HG03439 (cell line): ENCODE results near the gene SERPINB13.
"Not testable (repeated sequence)": the region's sequence is repeated elsewhere in the genome, so short reads cannot be mapped to it uniquely, and the experiment has no call there.

Experiments used
- ATAC-seq: cut with Tn5 transposase; IDR thresholded peaks from one replicate; pipeline ENCODE4 v1.9.1; 2021; ENCODE audit warnings: mild to moderate bottlenecking, moderate library complexity; ENCODE audit not compliant: unreplicated experiment

SERPINB13 gene

GRCh38 chr18:63588909-63589308, 1.8 kb downstream of the SERPINB13 start:
- ATAC-seq, result no peak

DNA sequence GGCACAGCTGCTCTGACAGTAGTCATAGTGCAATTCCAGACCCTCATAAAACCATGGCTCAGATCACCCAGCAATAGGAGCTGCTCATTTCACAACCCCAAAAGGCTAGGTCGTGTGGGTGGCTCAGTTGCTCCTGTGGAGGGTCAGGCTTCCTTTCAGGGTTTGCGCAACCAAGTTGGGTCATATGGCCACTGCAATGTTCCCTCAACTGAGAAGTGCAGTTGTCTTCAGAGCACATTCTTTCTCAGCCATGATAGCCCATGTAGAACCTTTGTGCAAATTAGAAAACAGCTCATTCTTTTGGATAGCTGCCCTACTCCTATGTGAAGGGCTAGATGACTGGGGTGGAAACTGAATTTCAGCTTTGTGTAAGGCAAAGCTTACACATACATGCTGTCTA, 3.2 kb downstream of the SERPINB13 start:
- no peak for ATAC-seq

DNA sequence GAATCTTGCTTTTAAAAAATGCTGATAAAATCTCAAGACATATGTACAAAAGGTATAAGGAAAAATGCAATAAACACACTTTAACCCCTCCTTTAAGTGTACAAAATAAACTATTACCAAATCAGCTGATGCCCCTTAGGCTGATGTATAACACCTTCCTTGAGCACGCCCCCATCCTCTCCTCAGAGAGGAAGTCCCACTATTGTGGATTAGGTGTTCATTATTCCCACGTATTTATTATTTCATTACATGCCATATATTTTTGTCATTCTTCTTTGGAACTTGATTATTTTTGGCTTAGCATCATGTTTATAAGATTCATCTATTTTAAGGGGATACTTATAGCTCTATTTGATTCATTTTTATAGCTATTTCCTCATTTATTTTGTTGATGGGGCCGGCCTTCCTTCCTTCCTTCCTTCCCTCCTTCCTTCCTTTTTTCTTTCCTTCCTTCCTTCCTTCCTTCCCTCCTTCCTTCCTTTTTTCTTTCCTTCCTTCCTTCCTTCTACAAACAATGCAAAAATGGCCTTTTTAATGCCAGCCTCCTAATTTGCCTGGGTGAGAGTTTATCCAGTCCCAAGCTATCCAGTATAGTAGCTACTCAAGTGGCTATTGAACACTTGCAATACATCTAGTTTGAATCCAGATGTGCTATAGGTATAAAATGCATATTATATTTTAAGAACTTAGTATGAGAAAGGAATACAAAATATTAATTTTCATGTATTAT, 4.0 kb downstream of the SERPINB13 start:
- ATAC-seq, result no peak

DNA sequence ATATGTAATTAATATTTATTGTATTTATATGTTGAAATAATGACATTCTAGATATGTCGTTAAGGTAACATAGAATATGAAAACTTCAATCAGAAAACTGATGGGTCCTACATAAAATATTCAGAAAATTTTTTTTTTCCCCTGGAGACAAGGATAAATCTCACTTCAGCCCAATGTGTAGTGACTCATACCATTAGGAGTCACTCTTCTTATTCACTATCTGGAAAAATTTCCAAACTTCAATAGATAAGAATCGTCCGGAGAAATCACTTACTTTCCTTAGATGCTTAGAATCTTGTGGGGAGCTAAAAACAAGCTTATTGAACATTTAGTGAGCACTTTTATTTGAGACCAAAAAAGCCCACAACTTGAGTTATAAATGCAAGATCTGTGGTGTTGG, 4.6 kb downstream of the SERPINB13 start:
- no peak for ATAC-seq

DNA sequence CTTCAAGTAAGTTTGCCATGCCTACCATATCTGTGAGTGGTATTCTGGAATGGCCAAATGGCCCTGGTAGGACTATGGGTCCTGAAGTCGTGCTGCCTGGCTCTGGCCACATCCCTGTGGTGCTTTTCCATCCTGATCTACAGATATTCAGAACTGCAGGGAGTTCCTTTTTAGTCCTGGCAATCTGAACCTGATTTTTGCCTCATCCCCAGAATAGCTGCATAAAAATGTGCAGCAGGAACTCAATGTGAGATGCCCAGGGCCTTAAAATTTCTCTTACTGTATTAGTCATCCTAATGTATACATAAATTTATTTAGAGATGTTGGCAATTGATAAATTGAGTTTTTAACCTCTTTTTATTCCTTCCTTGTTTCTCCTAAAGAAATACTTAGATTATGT, 5.3 kb downstream of the SERPINB13 start:
- no peak for ATAC-seq

- ATAC-seq, result no peak
These were observed 9.8 kb downstream of the SERPINB13 start for GRCh38 chr18:63596964-63597363.

DNA sequence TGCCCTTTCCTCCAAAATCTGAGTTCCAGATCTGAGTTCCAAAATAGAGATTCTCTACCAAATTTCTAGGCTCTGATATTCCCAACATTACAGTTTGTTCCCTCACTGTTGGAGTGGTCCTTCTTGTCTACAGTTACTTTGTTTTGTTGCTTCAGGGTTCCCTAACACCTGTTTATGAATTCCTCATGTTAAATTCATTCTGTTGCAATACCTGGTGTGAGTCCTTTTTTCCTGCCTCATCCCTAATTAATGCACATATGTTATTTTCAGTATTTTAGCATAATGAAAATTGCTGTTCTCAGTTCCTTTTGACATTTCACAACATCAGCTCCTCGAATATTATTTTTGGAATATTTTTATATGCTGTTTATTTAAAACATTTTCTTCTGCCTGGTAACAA, 16.2 kb downstream of the SERPINB13 start:
- ATAC-seq, result no peak

DNA sequence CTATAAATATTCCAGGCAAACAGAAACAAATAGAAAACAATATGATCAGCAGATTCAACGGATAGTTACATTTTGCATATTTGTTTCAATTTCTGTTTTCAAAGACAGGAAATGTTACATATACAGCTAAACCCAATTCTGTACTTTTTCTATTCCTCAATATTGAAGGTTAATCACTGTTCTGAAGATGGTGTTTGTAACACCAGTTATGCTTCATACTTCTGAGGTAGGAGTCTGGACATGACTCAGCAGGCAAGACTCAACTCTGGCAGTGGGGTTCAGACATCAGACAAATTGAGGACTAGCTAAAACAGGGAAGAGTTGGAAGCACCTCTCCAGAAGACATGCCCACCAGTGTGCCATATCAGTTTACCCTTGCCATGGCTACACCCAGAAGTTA, 16.6 kb downstream of the SERPINB13 start:
- ATAC-seq, result peak; percentile 93

GRCh38 chr18:63604791-63605567, 17.8 kb downstream of the SERPINB13 start:
- no peak for ATAC-seq

DNA sequence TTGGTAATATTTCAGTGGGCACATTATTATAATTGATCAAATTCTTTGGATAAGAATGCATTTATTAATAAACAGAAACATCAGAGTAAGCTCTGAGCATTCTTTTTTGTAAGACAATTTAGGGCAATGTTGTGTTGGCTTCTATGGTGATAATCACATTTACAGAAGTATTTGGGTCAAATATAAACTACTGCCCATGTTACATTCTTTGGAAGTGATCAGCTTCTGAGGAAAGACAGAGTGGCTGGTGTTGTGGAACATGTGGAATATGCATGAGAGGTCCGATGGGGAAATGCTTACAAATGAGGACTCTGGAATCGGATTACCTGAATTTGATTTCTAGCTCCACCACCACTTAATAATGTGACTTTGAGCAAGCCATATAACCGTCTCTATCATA, 19.4 kb downstream of the SERPINB13 start:
- no peak for ATAC-seq

DNA sequence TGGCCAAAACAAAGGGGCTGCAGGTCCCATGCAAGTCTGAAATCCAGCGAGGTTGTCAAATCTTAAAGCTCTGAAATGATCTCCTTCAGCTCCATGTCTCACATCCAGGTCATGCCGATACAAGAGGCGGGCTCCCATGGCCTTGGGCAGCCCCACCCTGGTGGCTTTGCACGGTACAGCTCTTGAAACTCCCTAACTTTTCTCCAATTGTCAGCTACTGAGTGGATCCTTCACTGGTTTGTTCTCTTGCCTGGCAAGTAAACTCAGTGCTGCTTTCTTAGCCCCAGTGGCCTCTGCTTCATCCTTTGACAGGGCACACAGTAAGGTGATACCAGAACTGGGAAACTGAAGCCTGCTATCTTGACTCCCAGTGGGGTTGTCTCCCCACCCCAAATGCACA, 26.3 kb downstream of the SERPINB13 start:
- ATAC-seq, result no peak

DNA sequence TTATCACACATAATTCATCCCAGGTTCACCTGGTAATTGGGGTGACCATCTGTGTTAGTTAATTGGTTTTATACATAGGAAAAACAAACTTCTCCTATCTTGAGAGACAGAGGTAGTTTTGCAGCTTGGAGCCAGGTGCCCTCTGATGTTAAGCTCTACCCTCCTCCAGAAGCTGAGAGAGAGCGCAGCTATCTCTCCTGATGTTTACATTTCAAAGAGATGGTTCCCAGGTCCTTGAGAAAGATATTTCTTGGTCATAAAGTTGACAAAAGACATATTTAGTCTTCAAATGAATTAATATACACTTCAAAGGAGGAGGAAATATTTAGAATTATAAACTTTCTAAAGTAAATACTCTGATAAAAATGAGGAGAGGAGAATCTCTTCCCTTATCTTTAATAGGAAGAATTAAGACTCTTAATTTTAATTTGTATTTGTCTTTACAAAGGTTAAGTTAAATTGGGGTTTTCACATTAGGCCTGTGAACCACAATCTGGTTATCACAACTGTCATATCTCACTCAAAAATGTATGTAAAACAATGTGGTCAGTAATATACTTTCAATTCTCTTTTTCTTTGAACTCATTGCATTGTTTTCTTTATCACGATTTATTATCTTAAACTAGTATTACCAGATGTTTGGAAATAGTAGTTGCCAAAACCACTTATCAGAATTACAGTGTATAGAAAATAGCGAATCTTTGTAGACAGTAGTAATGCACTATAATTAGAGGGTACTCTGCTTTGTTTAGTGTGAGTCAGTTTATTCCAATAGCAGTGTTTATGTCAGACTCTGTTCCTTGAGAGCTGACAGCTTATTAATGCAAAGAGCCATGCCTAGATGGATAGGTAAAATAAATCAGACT, 30.1 kb downstream of the SERPINB13 start:
- ATAC-seq, result peak; percentile 76

- no peak for ATAC-seq
These were observed 30.7 kb downstream of the SERPINB13 start for GRCh38 chr18:63617915-63618234.

- no peak for ATAC-seq
These were observed 32.5 kb downstream of the SERPINB13 start for GRCh38 chr18:63619661-63620060.

- no peak for ATAC-seq
These were observed 37.7 kb downstream of the SERPINB13 start for GRCh38 chr18:63624863-63625262.

- ATAC-seq, result no peak
These were observed 39.3 kb downstream of the SERPINB13 start for GRCh38 chr18:63626431-63626830.

GRCh38 chr18:63627819-63628218, 40.7 kb downstream of the SERPINB13 start:
- no peak for ATAC-seq

DNA sequence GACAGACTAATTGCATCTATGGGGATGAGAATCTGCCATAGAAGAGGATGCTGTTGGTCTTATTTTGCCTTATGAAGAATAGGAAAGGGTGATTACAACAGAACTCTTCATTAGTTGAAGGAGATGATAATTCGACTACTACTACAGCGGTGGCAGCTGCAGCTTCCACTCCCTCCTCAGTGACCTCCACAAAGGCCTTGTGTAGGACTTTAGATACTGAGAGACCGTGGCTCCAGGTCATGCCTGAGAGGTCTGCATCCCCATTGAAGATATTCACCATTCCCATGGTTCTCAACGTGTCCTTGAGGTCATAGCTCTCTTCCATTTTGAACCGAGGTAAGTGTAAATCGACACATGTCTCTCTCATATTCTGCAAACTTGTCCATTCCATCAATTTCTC, 50.6 kb downstream of the SERPINB13 start:
- ATAC-seq, result no peak

DNA sequence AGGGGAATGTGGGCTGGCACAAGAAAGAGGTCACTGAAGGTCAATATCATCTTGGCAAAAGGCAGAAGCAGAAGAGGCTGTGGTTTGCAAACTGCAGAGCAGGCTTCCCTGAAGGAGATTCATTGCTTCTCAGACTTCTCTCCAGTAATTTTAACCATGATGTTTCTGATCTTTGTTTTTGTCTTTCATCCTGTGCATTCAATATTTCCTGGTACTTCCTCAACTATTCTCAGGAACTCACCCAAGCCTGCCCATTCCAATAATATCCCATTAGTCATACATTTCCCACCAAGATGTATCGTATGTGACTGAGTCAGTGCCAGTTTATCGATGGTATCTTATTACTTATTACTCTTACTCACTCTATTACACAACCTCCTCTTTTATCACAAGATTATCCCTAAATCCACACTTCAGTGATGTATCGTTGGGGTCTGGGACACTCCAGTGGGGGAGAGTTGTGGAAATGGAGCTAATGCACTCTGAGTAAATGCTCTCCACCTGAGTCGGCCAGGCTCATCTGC, 54.1 kb downstream of the SERPINB13 start:
- not testable (repeated sequence) for ATAC-seq

DNA sequence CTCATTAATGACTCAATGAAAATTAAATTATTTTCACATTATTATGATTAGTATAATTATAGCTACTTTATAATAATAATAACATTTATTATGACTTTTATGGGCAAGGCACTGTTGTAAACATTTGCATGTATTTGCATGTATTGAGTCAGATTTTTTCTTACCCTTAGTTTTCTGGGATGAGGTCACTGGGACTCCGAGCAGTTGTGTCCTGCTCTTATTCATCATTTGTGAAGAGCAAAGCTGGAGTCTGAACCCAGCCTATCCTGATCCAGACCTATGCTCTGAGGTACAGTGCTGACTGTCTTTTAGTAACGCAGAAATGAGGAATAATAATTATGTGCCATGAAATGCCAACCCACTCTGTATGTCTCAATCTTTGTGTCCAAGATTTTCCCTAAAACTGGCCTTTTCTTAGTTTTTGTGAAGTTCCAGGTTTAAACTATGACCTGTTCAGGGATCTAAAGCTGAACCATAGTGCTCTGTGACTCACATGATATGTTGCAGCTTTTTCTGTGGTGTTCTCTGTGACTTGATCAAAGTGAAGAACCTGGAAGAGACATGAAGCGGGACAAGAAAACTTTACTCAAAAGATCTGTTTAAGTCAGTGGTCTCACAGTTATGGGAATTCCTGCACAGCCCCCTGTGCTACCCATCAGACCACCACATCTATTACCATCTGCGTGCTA, 55.7 kb downstream of the SERPINB13 start:
- ATAC-seq, result not testable (repeated sequence)

DNA sequence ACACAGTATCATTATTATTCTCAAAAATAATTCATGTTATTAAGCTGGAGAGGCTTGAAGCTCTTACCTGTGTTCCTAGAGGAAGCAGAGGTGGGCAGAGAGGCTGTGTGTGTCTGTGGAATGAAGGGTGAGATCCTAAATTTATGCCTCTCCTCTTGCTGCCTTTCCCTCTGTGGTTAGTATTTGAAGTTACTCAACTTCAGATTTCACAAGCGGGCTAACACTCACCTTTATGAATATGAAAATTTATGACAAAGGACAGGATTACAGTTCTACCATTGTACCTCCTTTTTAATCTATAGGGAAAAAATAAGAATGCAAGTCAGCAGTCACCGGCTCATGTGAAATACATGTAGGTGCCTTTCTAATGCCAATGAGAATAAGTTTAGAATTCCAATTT, 57.0 kb downstream of the SERPINB13 start, which contains the start of gene SERPINB4:
TSS of gene SERPINB4 (minus strand) at position 115 of the 400 bp plus-strand sequence. CDS start 679 bp downstream, outside the sequence.
- ATAC-seq, result not testable (repeated sequence)
